GM21367 (cell line): ENCODE data around the gene FKBP2.

Experiments used
- ATAC-seq: cut with Tn5 transposase; IDR thresholded peaks from one replicate; pipeline ENCODE4 v1.9.1; 2021; ENCODE audit not compliant: unreplicated experiment

The FKBP2 gene

DNA sequence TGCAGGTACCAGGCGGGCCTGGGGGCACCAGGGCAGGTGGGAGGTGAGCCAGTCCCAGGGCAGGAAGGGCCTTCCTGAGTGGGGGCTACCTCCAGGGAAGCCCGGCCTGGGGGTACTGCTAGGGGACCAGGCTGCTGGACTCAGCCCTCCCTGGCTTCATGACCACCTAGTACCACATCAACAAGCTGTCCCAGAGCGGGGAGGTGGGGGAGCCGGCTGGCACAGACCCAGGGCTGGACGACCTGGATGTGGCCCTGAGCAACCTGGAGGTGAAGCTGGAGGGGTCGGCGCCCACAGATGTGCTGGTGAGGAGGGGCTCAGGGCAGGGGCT is 21.6 kb upstream of the FKBP2 start:
- no peak for ATAC-seq

DNA sequence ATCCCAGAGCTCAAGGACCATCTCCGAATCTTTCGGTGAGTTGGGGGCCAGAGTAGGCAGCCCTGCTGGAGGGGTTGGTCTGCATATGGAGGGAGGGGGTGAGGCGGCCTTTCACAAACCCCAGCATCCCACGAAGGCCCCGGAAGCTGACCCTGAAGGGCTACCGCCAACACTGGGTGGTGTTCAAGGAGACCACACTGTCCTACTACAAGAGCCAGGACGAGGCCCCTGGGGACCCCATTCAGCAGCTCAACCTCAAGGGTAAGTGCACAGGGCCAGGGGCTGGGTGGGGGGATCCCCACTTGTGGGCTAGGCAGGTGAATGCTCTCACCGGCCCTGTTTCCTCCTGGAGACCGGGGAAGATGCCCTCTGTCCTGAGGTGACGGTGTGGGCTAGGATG is 21.1 kb upstream of the FKBP2 start:
- no peak for ATAC-seq

DNA sequence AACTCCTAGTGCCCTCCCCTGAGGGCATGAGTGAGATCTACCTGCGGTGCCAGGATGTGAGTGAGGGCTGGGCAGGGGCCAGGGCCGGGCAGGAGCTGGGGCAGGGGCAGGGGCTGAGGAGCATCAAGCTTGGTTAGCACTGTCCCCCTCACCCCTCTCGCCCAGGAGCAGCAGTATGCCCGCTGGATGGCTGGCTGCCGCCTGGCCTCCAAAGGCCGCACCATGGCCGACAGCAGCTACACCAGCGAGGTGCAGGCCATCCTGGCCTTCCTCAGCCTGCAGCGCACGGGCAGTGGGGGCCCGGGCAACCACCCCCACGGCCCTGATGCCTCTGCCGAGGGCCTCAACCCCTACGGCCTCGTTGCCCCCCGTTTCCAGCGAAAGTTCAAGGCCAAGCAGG is 20.6 kb upstream of the FKBP2 start:
- ATAC-seq, result no peak

DNA sequence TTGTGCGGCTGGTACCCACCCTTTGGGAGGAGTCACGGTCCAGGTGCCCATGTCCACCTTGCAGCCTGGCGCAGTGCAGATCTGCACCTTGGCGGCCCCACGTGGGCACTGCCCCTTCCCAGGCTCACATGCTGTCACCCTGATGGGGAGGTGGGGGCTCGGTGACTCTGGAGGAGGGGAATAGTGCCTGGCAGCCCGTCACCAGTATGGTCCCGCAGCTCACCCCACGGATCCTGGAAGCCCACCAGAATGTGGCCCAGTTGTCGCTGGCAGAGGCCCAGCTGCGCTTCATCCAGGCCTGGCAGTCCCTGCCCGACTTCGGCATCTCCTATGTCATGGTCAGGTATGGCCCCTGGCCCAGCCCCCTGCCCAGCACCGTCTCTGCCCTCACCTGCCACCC is 20.1 kb upstream of the FKBP2 start:
- ATAC-seq, result no peak

DNA sequence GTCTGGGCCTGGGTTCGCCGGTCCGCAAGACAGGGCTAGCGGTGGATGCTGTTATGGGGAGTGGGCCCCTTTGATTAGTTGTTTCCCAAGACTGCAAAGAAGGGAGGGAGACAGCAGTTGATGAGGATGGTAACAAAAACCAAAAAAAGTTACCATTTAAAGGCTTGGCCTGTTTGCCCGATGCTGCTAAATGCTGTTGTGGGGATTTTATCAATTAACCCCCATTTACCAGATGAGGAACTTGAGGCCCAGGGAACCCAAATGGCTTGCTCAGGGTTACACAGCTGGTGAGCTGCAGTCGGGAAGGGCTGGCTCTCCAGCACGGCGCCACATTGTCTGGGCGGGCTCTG is 18.3 kb upstream of the FKBP2 start:
- no peak for ATAC-seq

DNA sequence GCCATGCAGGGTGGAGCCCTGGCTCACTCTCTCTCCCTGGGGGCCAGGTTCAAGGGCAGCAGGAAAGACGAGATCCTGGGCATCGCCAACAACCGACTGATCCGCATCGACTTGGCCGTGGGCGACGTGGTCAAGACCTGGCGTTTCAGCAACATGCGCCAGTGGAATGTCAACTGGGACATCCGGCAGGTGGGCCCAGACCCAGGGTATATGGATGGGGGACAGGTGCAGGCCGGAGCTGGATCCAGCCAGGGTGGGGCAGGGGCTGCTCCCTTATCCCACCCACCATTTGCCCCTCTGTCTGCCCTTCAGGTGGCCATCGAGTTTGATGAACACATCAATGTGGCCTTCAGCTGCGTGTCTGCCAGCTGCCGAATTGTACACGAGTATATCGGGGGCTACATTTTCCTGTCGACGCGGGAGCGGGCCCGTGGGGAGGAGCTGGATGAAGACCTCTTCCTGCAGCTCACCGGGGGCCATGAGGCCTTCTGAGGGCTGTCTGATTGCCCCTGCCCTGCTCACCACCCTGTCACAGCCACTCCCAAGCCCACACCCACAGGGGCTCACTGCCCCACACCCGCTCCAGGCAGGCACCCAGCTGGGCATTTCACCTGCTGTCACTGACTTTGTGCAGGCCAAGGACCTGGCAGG is 17.8 kb upstream of the FKBP2 start:
- ATAC-seq, result no peak

DNA sequence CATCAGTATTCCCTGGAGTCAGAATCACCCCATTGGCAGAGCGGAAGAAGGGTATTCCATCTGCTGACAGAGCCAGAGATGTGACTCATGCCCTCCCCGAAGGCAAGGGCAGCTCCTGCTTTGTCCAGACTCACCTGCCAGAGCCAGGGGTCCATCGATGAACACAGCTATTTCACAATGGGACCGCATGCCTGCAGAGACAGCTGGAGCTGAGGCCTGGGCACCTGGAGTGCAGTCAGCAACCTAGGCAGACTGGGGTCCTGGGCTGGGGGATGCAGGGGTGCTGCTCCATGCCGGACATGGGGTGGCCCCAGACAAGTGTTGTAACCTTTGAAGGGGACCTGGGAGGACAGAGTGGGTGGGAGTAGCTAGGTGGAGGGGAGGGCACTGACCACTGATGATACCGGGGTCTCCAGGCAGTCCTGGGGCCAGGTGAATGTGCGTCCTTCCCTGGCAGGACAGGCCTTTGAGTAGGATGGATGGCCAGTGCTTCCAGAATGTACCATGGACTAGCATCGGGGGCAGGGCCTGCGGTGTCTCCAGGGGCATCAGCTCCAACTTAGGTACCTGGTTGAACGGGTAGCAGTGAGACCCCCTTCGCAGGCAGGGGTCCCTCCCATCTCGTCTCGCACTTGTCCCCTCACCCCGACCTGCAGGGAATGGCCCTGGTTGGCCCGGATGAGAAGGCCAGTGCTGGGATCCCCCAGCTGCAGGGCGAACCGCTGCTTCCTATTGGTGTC is 16.6 kb upstream of the FKBP2 start:
- no peak for ATAC-seq

DNA sequence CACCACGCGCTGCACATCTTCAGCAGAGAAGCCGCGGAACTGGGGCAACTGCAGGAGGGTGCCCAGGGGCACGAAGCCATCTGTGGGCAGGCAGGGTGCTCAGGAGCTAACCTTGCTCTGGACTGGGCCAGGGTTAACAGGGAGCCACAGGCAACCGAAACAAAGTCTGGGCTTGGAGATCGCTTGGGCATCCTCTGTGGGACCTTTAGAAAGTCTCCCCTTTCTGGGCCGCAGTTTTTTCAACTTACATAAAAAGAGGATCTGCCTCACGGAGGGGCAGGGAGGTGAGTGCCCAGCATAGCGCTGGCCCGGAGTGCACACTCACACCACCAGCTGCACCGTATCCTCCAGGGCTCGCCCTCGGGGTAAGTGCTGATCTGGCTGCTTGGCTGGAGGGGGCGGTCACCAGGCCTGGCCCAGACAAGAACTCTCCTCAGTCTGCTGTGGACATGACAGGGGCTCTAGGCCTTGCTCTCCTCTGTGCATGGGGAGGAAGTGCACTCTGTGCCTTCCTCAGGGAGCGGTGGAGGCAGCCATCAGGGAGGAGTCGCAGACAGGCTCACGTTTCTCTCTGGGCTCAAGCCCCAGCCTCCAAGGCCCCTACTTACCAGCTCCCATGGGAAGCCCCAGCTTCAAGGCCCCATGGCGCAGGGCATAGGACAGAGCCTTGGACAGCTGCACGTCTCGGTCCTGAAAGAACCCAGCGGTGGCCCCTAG is 15.8 kb upstream of the FKBP2 start:
- ATAC-seq, result no peak

DNA sequence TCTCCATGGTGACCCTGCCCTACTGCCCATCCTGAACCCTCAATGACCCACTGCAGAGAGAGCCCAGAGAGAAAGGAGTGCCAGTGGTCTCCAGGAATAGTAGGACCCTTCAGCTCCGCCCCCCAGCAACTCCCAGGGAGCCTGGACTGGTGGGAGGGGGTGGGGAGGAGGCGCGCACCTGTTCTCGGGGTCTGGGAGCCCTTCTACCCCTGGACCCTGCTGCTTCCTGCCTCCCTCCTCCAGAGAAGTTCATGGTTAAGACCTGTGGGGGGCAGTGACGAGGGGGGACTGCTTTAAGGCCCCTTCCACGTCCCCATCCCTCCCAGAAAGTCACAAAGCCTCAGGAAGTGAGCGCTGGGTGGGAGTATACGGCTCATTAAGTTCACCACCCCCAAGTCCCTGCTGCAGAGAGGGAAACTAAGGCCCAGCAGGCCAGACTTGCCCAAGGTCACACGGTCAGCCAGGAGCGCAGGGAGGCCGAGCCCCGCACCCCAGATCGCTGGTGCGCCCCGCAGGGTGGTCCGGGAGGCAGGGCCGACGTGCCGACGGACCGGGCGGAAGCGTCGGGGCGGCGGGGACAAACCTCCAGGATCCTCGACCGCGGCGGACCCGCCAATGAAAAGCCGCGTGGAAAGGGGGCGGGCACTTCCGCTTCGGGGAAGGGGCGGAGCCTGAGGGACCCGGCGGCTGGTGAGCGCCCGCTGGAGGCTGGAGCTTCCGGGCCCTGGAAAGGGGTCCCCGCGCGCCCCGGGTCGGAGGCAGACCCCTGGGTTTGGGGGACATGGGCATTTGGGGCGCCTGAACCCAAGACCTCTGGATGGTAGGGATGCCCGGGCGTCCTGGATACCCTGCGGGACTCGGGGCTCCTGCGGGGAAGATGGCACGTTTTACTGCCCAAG is 15.0 kb upstream of the FKBP2 start, which contains the start of the genes NUDT22 and TRPT1:
Gene NUDT22, plus strand, starts transcription at position 667 of the 899 bp plus-strand sequence. CDS start 379 bp downstream, outside the sequence.
Gene TRPT1, minus strand, starts transcription at position 579 of the 899 bp plus-strand sequence. Its CDS starts 326 bp downstream, at position 253.
- no peak for ATAC-seq

DNA sequence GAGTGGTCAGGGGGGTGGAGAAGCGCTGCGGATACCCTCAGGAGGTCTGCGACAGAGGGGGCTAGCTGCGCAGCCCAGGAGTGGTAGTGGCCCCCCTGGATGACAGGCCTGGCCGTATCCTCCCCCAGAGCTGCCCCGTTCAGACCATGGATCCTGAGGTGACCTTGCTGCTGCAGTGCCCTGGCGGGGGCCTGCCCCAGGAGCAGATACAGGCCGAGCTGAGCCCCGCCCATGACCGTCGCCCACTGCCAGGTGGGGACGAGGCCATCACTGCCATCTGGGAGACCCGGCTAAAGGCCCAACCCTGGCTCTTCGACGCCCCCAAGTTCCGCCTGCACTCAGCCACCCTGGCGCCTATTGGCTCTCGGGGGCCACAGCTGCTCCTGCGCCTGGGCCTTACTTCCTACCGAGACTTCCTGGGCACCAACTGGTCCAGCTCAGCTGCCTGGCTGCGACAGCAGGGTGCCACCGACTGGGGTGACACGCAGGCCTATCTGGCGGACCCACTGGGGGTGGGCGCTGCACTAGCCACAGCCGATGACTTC is 14.3 kb upstream of the FKBP2 start:
- ATAC-seq, result no peak

DNA sequence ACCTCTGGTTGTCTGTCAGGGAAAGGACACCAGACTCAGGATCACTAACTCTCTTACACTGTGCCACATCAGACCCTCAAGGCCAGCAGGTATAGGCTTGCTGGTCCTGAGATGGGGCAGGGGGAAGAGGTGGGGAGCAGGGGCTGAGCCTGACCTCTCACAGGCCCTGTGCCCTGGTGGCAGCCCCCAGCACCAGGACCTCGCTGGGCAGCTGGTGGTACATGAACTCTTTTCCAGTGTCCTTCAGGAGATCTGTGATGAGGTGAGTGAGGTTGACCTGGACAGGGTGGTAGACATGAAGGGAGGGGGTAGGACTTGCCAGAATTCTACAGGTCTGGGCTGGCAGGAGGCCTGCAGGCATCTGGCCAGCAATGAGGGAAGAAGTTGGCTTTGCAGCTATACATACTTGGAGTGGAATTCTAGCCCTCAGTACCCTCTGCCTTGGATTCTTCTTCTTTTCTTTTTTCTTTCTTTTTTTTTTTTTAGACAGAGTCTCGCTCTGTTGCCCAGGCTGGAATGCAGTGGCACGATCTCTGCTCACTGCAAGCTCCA is 13.4 kb upstream of the FKBP2 start:
- ATAC-seq, result no peak

DNA sequence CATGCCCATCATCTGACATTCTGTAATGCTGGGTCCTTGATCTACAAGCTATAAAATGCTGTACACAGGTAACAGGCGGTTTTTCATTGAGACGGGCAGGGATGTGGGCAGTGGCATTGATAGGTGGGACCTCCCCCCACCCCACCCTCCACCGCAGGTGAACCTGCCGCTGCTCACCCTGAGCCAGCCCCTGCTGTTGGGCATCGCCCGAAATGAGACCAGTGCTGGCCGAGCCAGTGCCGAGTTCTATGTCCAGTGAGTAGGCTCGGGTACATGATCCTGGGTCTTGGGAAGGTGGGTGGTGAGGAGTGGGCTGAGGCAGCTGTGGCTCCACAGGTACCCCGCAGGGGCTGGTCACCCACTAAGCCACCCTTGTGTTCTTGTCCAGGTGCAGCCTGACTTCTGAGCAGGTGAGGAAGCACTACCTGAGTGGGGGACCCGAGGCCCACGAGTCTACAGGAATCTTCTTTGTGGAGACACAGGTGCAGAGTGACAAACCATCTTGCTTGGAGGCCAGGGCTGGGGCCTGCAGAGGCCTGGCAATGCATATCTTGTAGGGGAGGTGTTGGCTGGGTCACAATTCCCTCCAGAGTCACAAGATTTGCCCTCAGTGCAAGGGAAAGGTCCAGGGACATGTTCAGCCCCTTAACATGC is 11.7 kb upstream of the FKBP2 start:
- no peak for ATAC-seq

DNA sequence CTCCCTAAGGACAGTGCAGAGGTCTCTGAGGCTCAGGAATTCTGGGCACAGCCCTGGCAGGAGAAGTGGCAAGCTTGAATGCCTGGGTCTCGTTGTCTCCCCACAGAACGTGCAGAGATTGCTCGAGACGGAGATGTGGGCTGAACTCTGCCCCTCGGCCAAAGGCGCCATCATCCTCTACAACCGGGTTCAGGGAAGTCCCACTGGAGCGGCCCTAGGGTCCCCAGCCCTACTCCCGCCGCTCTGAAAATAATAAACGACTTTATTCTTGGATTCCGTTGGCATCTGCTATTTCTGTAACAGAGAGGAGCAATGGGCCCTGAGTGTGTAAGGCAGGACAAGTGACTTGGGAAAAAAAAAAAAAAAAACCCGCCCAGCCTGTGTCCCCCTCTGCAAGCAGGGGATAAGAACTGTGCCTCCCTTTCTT is 11.1 kb upstream of the FKBP2 start:
- no peak for ATAC-seq

DNA sequence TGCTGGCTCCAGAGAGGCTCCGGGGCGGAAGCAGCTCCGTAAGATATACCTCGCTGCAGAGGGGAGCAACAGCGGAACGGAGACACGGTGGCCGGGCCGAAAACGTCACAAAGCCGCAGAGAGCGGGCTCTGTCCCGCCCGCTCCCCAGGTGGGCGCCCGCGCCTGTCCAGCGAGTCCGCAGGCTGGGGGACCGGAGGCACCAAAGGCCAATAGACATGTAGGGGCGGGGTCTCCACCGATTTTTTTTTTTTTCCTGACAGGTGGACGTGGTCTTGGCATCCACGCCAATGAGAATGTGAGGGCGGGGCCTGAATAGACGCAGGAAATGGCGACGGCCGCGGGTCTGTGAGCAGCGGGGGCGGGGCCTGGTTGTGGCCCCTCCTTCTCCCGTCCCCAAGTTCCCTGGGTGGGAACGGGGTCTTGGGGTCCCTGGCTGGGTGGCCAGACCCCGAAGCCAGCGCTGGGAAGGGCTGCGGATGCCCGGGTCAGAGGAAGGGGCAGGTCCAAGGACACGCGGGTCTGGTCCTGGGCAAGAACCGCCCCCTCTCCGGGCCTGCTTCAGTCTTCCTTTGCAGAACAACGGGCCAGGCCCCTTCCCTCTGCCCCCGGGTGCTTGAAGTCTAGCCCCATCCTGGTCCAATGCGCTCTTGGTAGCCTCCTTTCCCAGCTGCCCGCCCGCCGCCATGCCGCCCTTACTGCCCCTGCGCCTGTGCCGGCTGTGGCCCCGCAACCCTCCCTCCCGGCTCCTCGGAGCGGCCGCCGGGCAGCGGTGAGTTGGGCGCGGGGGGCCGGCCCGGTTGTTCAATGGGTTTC is 10.5 kb upstream of the FKBP2 start, which contains the start of gene DNAJC4:
Gene DNAJC4, plus strand, starts transcription at position 378 of the 814 bp plus-strand sequence. Its CDS starts 307 bp downstream, at position 685.
- ATAC-seq, result peak; percentile 35

DNA sequence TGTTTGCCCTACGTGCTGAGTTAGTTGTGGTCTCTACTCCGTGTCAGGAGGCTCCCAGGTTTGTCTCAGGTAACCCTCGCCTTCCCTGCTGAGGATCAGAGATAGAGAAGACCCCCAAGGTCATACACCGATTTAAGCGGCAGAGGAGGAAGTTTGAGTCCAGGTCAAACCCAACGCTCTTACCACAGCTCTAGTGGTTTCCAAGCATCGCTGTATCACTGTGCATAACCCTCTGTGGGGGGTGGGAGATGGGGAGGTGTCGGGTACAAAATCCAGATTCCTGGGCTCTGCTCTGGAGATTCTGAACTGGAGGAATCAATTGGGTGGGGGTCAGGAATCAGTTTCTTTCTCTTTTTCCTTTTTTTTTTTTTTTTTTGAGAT is 9.9 kb upstream of the FKBP2 start:
- no peak for ATAC-seq

DNA sequence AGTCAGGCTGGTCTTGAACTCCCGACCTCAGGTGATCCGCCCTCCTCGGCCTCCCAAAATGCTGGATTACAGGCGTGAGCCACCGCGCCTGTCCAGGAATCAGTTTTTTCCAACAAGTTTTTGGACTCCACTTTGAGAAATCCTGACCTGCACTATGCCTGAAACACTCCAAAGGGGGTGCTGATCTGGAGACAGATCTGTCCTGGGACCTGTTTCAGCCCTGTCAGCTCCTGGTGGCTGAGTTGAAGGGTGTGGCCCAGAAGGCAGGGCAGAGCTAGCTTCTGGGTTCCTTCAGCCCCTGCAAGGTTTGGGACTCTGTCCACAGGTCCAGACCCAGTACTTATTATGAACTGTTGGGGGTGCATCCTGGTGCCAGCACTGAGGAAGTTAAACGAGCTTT is 9.3 kb upstream of the FKBP2 start:
- ATAC-seq, result no peak

DNA sequence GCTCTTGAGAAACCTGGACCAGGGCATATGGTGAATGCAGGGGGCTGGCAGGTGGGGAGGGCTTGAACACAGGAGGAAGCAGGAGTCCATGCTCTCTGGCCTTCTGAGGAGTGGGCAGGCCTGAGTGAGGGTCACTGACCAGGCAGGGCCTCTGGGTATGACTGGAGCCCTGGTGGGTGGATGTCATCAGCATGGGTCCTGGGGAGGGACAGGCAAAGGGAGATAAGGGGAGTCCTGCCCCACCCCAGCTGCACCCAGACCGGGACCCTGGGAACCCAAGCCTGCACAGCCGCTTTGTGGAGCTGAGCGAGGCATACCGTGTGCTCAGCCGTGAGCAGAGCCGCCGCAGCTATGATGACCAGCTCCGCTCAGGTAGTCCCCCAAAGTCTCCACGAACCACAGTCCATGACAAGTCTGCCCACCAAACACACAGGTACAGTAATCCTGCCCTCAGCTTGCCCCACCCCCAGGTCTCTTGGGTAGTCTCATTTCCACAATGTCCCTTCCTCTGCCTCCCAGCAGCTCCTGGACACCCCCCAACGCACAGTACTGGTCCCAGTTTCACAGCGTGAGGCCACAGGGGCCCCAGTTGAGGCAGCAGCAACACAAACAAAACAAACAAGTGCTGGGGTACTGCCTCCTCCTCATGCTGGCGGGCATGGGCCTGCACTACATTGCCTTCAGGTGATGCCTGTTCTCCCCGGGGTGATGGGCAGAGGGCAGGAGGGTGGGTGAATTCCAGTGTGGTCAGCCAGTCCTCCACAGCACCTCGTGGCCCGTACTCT is 8.5 kb upstream of the FKBP2 start:
- no peak for ATAC-seq

DNA sequence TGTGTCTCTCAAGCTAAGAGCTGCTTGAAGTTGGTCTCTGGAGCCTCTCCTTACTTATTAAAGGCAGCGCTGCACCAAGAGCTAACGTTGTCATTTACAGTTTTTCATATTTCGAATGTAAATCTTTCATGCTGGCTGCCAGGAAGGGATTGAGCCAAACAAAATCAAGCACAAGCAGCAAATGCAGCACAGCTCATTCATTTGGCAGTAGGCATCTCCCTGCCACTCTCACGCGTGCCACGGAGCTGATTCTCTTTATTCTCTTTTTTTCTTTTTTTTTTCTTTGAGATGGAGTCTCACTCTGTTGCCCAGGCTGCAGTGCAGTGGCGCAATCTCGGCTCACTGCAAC is 8.0 kb upstream of the FKBP2 start:
- ATAC-seq, result no peak
